MCF 10A (cell line): ENCODE results near the gene IL1RL2. TPM values are rescaled to one million over a fixed set of nuclear protein-coding genes. Genes with fewer than 3 reads are reported as not detected.

Experiments used
- BruUV-seq: library from RNA; stranded (reverse); fragments of 400-500 nt; replicated peaks from 2 replicates; lab custom pipeline; 2021; lab: Mats Ljungman, UMichigan
- CTCF ChIA-PET: fragments of 300-600 bp; sonication (Branson Sonifier 250); formaldehyde crosslinking; extraction: SDS; loops from one replicate; lab custom pipeline; 2021; ENCODE audit warnings: antibody characterized with exemption, inconsistent platforms; lab: Yijun Ruan, JAX
- POLR2A ChIA-PET: fragments of 300-600, 350-650 bp; sonication (Branson Sonifier 250); formaldehyde crosslinking; extraction: SDS; loops from one replicate; lab custom pipeline; 2020; ENCODE audit warnings: antibody characterized with exemption, inconsistent platforms; lab: Yijun Ruan, JAX
- DNase-seq: peaks from one replicate; pipeline ENCODE4 v3.0.0-alpha.2; 2018; ENCODE audit not compliant: unreplicated experiment
- H3K27ac Mint-ChIP-seq: one replicate; pipeline ENCODE4 v1.8.0; 2022; ENCODE audit warnings: mild to moderate bottlenecking, low read depth, mixed read lengths; ENCODE audit not compliant: unreplicated experiment
- H3K27me3 Mint-ChIP-seq: one replicate; pipeline ENCODE4 v1.8.0; 2022; ENCODE audit warnings: mixed read lengths; ENCODE audit not compliant: insufficient read depth, unreplicated experiment
- H3K36me3 Mint-ChIP-seq: one replicate; pipeline ENCODE4 v1.8.0; 2022; ENCODE audit warnings: mild to moderate bottlenecking, moderate library complexity, mixed read lengths; ENCODE audit not compliant: insufficient read depth, unreplicated experiment
- H3K4me1 Mint-ChIP-seq: one replicate; pipeline ENCODE4 v1.8.0; 2022; ENCODE audit warnings: mixed read lengths; ENCODE audit not compliant: insufficient read depth, unreplicated experiment
- H3K4me3 Mint-ChIP-seq: one replicate; pipeline ENCODE4 v1.8.0; 2022; ENCODE audit warnings: mild to moderate bottlenecking, moderate library complexity, mixed read lengths; ENCODE audit not compliant: unreplicated experiment
- H3K9me3 Mint-ChIP-seq: one replicate; pipeline ENCODE4 v1.8.0; 2022; ENCODE audit warnings: mixed read lengths; ENCODE audit not compliant: unreplicated experiment
- intact Hi-C: fragments of 100-400 bp; cut with micrococcal nuclease; formaldehyde crosslinking; loops from 2 replicates; pipeline ENCODE4 v1.14.1; 2022
- total RNA-seq: library from RNA; stranded (reverse); gene quantifications from 2 replicates; pipeline ENCODE4 v1.2.3, GENCODE V29; 2022
- TF ChIP-seq, protein P1 (sequence below): fragments of 200-600 bp; IDR thresholded peaks from one replicate; pipeline ENCODE4 v1.8.0; 2022; ENCODE audit warnings: antibody characterized with exemption, mild to moderate bottlenecking; ENCODE audit not compliant: unreplicated experiment

Gene IL1RL2
- total RNA-seq, 1 experiment from 2014 or later, result not detected

DNA sequence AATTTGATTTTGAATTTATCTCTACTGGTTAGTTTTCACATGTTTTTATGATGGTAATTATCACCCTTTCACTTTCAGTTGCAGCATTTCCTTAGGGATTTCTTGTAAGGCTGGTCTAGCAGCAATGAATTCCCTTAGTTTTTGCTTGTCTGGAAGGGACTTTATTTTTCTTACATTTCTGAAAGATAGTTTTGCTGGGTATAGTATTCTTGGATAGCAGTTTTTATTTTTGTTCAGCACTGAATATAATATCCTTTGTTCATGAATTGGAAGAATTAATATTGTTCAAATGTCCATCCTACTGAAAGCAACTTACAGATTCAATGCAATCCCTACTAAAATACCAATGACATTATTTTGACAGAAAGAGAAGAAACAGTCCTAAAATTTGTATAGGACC, 30.2 kb downstream of the IL1RL2 start:
- Mint-ChIP-seq H3K27me3 (no peaks in the 10 kb centered on the region), H3K4me3 (no peak overlapping the region), H3K4me1 (no peaks in the 10 kb centered on the region), H3K27ac (no peak overlapping the region), H3K9me3 (peaks cover 23% of the 10 kb centered on the region), H3K36me3 (no peaks in the 10 kb centered on the region)
- TF ChIP-seq, protein P1, sequence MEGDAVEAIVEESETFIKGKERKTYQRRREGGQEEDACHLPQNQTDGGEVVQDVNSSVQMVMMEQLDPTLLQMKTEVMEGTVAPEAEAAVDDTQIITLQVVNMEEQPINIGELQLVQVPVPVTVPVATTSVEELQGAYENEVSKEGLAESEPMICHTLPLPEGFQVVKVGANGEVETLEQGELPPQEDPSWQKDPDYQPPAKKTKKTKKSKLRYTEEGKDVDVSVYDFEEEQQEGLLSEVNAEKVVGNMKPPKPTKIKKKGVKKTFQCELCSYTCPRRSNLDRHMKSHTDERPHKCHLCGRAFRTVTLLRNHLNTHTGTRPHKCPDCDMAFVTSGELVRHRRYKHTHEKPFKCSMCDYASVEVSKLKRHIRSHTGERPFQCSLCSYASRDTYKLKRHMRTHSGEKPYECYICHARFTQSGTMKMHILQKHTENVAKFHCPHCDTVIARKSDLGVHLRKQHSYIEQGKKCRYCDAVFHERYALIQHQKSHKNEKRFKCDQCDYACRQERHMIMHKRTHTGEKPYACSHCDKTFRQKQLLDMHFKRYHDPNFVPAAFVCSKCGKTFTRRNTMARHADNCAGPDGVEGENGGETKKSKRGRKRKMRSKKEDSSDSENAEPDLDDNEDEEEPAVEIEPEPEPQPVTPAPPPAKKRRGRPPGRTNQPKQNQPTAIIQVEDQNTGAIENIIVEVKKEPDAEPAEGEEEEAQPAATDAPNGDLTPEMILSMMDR, result no peak
- intact Hi-C loops, result no loop called here
- CTCF ChIA-PET, result no interaction called here
- no peak for DNase-seq
- POLR2A ChIA-PET, result no interaction called here
- no TSS peak for BruUV-seq

DNA sequence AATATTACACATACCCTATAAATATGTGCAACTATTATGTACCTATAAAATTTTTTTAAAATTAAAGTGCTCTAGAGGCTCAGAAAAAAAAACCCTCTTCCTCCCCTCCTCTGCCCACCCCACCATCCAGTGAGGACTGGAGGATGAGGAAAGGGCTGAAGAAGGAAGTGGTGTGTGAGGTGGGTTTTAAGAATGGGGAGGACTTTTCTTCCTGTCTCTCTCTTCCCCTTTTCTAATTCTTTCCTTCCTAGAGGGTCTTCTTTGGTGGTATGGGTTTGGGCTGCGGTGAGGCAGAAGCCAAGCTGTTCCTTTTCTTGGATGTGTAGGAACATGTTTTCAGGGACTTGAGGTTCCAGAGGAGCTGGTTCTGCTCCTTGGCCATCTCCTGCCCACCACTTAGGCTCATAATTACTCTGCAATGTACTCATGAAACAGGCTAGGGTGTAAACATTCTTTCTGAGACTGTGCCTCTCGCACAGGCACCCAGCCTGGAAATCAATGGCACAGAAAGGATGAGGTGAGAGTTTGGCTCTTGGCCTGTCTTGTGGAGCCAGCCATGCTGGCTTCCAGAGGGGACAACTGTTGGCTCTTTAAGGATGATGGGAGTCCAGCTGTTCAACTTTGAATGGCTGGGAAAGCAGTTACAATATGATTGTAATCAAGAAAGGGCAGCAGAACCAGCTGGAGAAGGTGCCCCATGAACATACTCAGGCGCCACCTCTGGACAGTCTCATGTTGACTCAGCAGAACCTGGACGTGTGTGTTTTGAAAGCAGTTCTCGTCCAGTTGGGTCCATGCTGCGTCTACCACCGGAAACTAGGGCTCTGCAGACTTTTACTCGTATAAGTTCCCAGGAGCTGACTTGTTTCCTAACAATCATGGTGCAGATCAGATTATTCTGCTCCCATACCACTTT, 38.3 kb downstream of the IL1RL2 start:
- no peak for DNase-seq
- ChIA-PET POLR2A (no interaction called here), CTCF (interaction anchor here (0.6 to 1.9 kb wide), 2 partner anchors 59 to 98 kb away, joined by 4 to 5 read pairs; no protein-coding TSS in a partner anchor)
- Mint-ChIP-seq H3K4me3 (no peak overlapping the region), H3K36me3 (no peaks in the 10 kb centered on the region), H3K27ac (no peak overlapping the region), H3K4me1 (peaks cover 35% of the 10 kb centered on the region), H3K9me3 (no peaks in the 10 kb centered on the region), H3K27me3 (no peaks in the 10 kb centered on the region)
- intact Hi-C loops, result no loop called here
- no TSS peak for BruUV-seq
- TF ChIP-seq, protein P1, result no peak

DNA sequence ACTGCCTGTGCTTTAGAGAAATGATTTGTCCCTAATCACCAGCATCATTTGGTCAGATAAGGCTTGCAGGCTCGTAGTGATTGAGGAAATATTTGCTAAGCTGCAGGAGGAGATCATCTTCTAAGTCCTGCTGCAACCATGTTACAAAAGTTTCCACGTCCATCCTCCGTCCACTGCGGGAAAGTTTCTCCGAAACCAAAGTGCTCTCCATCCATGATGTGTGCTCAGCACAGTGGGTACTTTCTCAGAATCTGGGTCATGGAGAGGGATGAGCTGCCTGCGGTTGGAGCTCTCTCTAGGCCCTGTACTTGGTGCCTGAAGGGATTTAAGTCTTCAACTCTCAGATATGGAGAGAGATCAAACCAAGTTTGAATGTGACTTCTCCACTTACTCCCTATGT, 39.3 kb downstream of the IL1RL2 start:
- DNase-seq, result no peak
- ChIA-PET CTCF (interaction anchor here (0.5 to 1.9 kb wide), 3 partner anchors 41 to 206 kb away, joined by 3 to 6 read pairs (median 5); no protein-coding TSS in a partner anchor), POLR2A (interaction anchor here (0.6 kb wide), 1 partner anchor 213 kb away, joined by 3 read pairs; no protein-coding TSS in a partner anchor)
- intact Hi-C loops, result no loop called here
- no peaks in the 10 kb centered on the region for H3K27me3 Mint-ChIP-seq
- H3K36me3 Mint-ChIP-seq, result no peaks in the 10 kb centered on the region
- H3K4me3 Mint-ChIP-seq, result peak overlapping the region; percentile 15
- TF ChIP-seq, protein P1, result no peak
- BruUV-seq, result no TSS peak
- peaks cover 40% of the 10 kb centered on the region for H3K4me1 Mint-ChIP-seq
- no peaks in the 10 kb centered on the region for H3K9me3 Mint-ChIP-seq
- peak overlapping the region; percentile 92 for H3K27ac Mint-ChIP-seq
